SH-SY5Y (cell line): ENCODE results near the gene ADPRHL1.

Source experiments
- GATA2 ChIP-seq: IDR thresholded peaks from 2 replicates; pipeline ENCODE4 v1.6.1; 2011; ENCODE audit warnings: mild to moderate bottlenecking, low read depth, low read length
- GATA3 ChIP-seq: IDR thresholded peaks from 2 replicates; pipeline ENCODE4 v1.6.1; 2011; ENCODE audit warnings: low read depth, mild to moderate bottlenecking, low read length, moderate library complexity

GRCh38 chr13:113493315-113493951 lies 40.1 kb upstream of the ADPRHL1 start:
- TF ChIP-seq GATA2 (no peak), GATA3 (no peak)
